Uterus (tissue), 2 donors: ENCODE measurements around the gene FCHO2.

Experiments
- CTCF ChIP-seq, 4 experiments: fragments of 200-600 bp in 2 of 4; fragments of 450-650 bp in 2 of 4; sonication (generic) in 2 of 4; IDR thresholded peaks; one replicate each; pipeline ENCODE4 v1.5.1; 2016 to 2019; ENCODE audit warnings: antibody characterized with exemption in 4 of 4, mild to moderate bottlenecking in 2 of 4, moderate library complexity in 1 of 4
- POLR2A ChIP-seq, 2 donors: fragments of 450-650 bp; IDR thresholded peaks; one replicate each; pipeline ENCODE4 v1.6.1; 2016; ENCODE audit warnings: antibody characterized with exemption in 2 of 2, mild to moderate bottlenecking in 1 of 2, moderate library complexity in 1 of 2

GRCh38 chr5:73126381-73126780, 170.5 kb downstream of the FCHO2 start:
- no peak for TF ChIP-seq CTCF (IDR thresholded peaks at IDR 0.05)
- TF ChIP-seq POLR2A (IDR thresholded peaks at IDR 0.05), result no peak
